Measurements from ENCODE around the gene TEPSIN.

- TF ChIP-seq, protein P1, sequence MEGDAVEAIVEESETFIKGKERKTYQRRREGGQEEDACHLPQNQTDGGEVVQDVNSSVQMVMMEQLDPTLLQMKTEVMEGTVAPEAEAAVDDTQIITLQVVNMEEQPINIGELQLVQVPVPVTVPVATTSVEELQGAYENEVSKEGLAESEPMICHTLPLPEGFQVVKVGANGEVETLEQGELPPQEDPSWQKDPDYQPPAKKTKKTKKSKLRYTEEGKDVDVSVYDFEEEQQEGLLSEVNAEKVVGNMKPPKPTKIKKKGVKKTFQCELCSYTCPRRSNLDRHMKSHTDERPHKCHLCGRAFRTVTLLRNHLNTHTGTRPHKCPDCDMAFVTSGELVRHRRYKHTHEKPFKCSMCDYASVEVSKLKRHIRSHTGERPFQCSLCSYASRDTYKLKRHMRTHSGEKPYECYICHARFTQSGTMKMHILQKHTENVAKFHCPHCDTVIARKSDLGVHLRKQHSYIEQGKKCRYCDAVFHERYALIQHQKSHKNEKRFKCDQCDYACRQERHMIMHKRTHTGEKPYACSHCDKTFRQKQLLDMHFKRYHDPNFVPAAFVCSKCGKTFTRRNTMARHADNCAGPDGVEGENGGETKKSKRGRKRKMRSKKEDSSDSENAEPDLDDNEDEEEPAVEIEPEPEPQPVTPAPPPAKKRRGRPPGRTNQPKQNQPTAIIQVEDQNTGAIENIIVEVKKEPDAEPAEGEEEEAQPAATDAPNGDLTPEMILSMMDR (IDR thresholded peaks at IDR 0.05 in 4 of 5, conservative IDR thresholded peaks at IDR 0.05 in 1 of 5): no peak
- TF ChIP-seq POLR2A (IDR thresholded peaks at IDR 0.05): no peak
Measured at GRCh38 chr17:81229666-81229920, 9.3 kb downstream of the TEPSIN start.
